HEK293 (cell line): ENCODE measurements around the gene TAF8.
"Not testable (repeated sequence)": the region's sequence is repeated elsewhere in the genome, so short reads cannot be mapped to it uniquely, and the experiment has no call there.

Experiments
- CTCF ChIA-PET: fragments of 350-600 bp; formaldehyde crosslinking; extraction: SDS; loops from one replicate; lab custom pipeline; 2021; ENCODE audit warnings: antibody characterized with exemption; lab: Yijun Ruan, JAX
- POLR2A ChIA-PET: fragments of 300-600 bp; formaldehyde crosslinking; extraction: SDS; loops from one replicate; lab custom pipeline; 2020; ENCODE audit warnings: antibody characterized with exemption, inconsistent platforms; lab: Yijun Ruan, JAX
- H3K27ac ChIP-seq: fragments of 200-500 bp; sonication (Bioruptor generic); 2 replicates; pipeline ENCODE4 v1.5.1; 2014; ENCODE audit warnings: low read depth, low read length, control low read depth, inconsistent platforms; ENCODE audit errors: extremely low read depth
- H3K36me3 ChIP-seq, 2 experiments: fragments of 200-500 bp in 1 of 2; sonication (Bioruptor generic) in 1 of 2; 1 replicate in 1 of 2; 2 replicates in 1 of 2; pipeline ENCODE4 v1.5.1; 2014 to 2017; ENCODE audit warnings: inconsistent platforms in 2 of 2, low read length in 2 of 2; ENCODE audit not compliant: control insufficient read depth in 2 of 2, insufficient read depth in 1 of 2
- H3K4me1 ChIP-seq: fragments of 200-500 bp; sonication (Bioruptor generic); 2 replicates; pipeline ENCODE4 v1.5.1; 2014; ENCODE audit warnings: mild to moderate bottlenecking, low read length, inconsistent platforms; ENCODE audit not compliant: control insufficient read depth, insufficient read depth
- H3K4me3 ChIP-seq: 2 replicates; pipeline ENCODE4 v1.5.1; 2011; ENCODE audit warnings: low read depth, mild to moderate bottlenecking, control low read depth, low read length, moderate library complexity
- H3K9me3 ChIP-seq: fragments of 200-500 bp; sonication (Bioruptor generic); 2 replicates; pipeline ENCODE4 v1.5.1; 2014; ENCODE audit warnings: low read depth, low read length, inconsistent platforms; ENCODE audit not compliant: control insufficient read depth, insufficient read depth
- GLIS2 ChIP-seq: fragments of 450-650 bp; formaldehyde crosslinking; IDR thresholded peaks from 2 replicates; pipeline ENCODE4 v1.5.1; 2016; ENCODE audit warnings: missing biosample characterization, missing genetic modification characterization
- HOXD13 ChIP-seq: sonication (generic); formaldehyde crosslinking; IDR thresholded peaks from 2 replicates; pipeline ENCODE4 v1.8.0; 2022; ENCODE audit warnings: missing genetic modification reagents, borderline replicate concordance
- REPIN1 ChIP-seq: fragments of 450-650 bp; formaldehyde crosslinking; IDR thresholded peaks from 2 replicates; pipeline ENCODE4 v1.5.1; 2017; ENCODE audit warnings: missing biosample characterization, missing genetic modification characterization, low read depth
- SCRT2 ChIP-seq: fragments of 450-650 bp; formaldehyde crosslinking; IDR thresholded peaks from 2 replicates; pipeline ENCODE4 v1.5.1; 2016; ENCODE audit warnings: missing biosample characterization, missing genetic modification characterization
- ZFP69B ChIP-seq: fragments of 450-650 bp; formaldehyde crosslinking; IDR thresholded peaks from 2 replicates; pipeline ENCODE4 v1.5.1; 2016; ENCODE audit warnings: missing biosample characterization, missing genetic modification characterization
- ZNF138 ChIP-seq: fragments of 450-650 bp; formaldehyde crosslinking; IDR thresholded peaks from 2 replicates; pipeline ENCODE4 v1.5.1; 2016; ENCODE audit warnings: missing biosample characterization, missing genetic modification characterization, borderline replicate concordance
- ZNF211 ChIP-seq: fragments of 450-650 bp; formaldehyde crosslinking; IDR thresholded peaks from 2 replicates; pipeline ENCODE4 v1.5.1; 2016; ENCODE audit warnings: low read depth, missing biosample characterization, missing genetic modification characterization
- ZNF266 ChIP-seq: fragments of 450-650 bp; formaldehyde crosslinking; IDR thresholded peaks from 2 replicates; pipeline ENCODE4 v1.5.1; 2016; ENCODE audit warnings: missing biosample characterization, missing genetic modification characterization, low read depth
- ZNF654 ChIP-seq: fragments of 450-650 bp; formaldehyde crosslinking; IDR thresholded peaks from 2 replicates; pipeline ENCODE4 v1.5.1; 2016; ENCODE audit warnings: low read depth, missing biosample characterization, missing genetic modification characterization
- ZNF658 ChIP-seq: fragments of 450-650 bp; formaldehyde crosslinking; IDR thresholded peaks from 2 replicates; pipeline ENCODE4; 2016; ENCODE audit warnings: missing biosample characterization, missing genetic modification characterization
- TF ChIP-seq, protein P1 (sequence below): fragments of 450-650 bp; formaldehyde crosslinking; IDR thresholded peaks from 2 replicates; pipeline ENCODE4 v1.5.1; 2016; ENCODE audit warnings: missing biosample characterization, missing genetic modification characterization, borderline replicate concordance
- TF ChIP-seq, protein P2 (sequence below): fragments of 450-650 bp; formaldehyde crosslinking; IDR thresholded peaks from 2 replicates; pipeline ENCODE4 v1.5.1; 2016; ENCODE audit warnings: missing biosample characterization, missing genetic modification characterization
- TF ChIP-seq, protein P3 (sequence below): IDR thresholded peaks from 2 replicates; pipeline ENCODE4 v1.6.1; 2011; ENCODE audit warnings: mild to moderate bottlenecking, low read depth, low read length, borderline replicate concordance

The TAF8 gene

DNA sequence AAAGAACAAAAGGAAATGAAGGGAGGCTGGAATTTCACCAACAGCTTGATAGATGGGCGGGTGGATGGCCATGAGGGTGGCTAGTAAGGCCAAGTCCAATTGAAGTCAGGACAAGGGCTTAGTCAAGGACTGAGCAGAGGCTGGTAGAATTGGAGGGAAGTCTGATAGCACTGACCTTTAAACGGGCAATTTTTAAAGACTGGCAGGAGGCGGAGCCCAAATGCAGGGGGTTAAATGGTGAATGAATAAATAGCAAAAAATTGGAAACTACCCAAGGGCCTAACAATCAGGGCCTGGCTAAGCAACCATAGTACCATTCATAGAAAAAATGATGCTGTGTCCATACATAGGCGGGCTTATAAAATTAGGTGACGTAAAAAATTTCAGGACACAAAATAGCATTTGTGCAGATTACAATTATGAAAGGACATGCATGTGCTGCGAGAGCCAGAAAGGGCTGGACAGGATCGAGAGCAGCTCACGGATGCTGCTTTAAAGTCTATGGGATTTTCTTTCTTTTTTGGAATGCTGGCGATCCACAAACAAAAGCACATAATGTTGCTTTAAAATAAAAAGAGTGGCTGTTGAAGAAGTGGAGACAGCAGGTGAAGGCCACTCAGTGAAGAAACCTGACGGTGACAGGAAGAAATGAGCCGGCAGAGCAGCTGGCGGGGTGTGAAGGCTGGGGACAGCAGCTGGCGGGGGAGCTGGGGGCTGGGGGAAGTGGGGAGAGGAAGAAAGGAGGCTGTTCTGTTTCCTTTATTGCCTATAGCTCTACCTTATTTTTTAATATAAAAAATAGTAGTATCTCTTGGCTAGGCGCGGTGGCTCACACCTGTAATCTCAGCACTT lies 42.8 kb upstream of the TAF8 start (continued):
- TF ChIP-seq ZFP69B (tag by site-specific recombination) (no peak), GLIS2 (tag by site-specific recombination) (no peak), HOXD13 (no peak), ZNF138 (tag by site-specific recombination) (no peak)
- TF ChIP-seq, protein P1, sequence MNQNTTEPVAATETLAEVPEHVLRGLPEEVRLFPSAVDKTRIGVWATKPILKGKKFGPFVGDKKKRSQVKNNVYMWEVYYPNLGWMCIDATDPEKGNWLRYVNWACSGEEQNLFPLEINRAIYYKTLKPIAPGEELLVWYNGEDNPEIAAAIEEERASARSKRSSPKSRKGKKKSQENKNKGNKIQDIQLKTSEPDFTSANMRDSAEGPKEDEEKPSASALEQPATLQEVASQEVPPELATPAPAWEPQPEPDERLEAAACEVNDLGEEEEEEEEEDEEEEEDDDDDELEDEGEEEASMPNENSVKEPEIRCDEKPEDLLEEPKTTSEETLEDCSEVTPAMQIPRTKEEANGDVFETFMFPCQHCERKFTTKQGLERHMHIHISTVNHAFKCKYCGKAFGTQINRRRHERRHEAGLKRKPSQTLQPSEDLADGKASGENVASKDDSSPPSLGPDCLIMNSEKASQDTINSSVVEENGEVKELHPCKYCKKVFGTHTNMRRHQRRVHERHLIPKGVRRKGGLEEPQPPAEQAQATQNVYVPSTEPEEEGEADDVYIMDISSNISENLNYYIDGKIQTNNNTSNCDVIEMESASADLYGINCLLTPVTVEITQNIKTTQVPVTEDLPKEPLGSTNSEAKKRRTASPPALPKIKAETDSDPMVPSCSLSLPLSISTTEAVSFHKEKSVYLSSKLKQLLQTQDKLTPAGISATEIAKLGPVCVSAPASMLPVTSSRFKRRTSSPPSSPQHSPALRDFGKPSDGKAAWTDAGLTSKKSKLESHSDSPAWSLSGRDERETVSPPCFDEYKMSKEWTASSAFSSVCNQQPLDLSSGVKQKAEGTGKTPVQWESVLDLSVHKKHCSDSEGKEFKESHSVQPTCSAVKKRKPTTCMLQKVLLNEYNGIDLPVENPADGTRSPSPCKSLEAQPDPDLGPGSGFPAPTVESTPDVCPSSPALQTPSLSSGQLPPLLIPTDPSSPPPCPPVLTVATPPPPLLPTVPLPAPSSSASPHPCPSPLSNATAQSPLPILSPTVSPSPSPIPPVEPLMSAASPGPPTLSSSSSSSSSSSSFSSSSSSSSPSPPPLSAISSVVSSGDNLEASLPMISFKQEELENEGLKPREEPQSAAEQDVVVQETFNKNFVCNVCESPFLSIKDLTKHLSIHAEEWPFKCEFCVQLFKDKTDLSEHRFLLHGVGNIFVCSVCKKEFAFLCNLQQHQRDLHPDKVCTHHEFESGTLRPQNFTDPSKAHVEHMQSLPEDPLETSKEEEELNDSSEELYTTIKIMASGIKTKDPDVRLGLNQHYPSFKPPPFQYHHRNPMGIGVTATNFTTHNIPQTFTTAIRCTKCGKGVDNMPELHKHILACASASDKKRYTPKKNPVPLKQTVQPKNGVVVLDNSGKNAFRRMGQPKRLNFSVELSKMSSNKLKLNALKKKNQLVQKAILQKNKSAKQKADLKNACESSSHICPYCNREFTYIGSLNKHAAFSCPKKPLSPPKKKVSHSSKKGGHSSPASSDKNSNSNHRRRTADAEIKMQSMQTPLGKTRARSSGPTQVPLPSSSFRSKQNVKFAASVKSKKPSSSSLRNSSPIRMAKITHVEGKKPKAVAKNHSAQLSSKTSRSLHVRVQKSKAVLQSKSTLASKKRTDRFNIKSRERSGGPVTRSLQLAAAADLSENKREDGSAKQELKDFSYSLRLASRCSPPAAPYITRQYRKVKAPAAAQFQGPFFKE (tag by site-specific recombination): no peak

DNA sequence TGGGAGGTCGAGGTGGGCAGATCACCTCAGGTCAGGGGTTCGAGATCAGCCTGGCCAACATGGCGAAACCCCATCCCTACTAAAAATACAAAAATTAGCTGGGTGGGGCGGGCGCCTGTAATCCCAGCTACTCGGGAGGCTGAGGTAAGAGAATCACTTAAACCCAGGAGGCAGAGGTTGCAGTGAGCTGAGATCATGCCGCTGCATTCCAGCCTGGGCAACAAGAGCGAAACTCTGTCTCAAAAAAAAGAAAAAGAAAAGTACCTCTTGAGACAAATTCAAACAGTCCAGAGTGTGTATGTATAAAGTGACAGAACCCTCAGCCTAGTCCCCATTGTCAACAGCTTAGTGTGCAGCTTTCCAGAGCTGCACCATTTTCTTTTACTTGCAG lies 42.2 kb upstream of the TAF8 start:
- not testable (repeated sequence) for H3K9me3 ChIP-seq, H3K4me3 ChIP-seq, H3K27ac ChIP-seq, H3K36me3 ChIP-seq, H3K4me1 ChIP-seq
- ChIA-PET POLR2A (interaction anchor here (0.6 to 1.6 kb wide), 2 partner anchors 21 to 113 kb away, joined by 3 to 4 read pairs; partner anchors contain the start of gene USP49), CTCF (interaction anchor here (0.9 to 1.5 kb wide), 4 partner anchors 33 to 221 kb away, joined by 3 to 5 read pairs (median 3); partner anchors contain the start of gene TOMM6)

DNA sequence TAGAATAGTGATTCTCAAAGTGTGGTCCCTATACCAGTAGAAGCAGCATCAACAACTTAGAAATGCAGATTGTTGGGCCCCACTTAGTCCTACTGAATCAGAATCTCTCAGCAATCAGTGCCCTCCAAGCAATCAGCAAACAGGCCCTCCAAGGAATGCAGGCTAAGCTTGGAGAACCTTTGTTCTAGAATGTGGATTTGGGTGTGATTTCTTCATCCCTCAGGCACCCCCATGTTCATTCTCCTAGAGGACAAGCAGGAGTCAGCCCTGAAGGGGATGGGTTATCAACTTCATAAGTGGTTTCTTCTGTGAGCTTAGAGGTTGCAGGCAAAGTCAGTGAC lies 40.5 kb upstream of the TAF8 start:
- Histone ChIP-seq H3K27ac (no peak overlapping the region; the same call in 1 of the 2 replicates), H3K36me3 (no peaks in the 10 kb centered on the region), H3K9me3 (no peaks in the 10 kb centered on the region), H3K4me1 (peaks cover 6% of the 10 kb centered on the region), H3K4me3 (no peak overlapping the region)
- ChIA-PET POLR2A (no interaction called here), CTCF (interaction anchor here (0.5 to 1.0 kb wide), 4 partner anchors 31 to 325 kb away, joined by 3 read pairs; no protein-coding TSS in a partner anchor)
- TF ChIP-seq, protein P2, sequence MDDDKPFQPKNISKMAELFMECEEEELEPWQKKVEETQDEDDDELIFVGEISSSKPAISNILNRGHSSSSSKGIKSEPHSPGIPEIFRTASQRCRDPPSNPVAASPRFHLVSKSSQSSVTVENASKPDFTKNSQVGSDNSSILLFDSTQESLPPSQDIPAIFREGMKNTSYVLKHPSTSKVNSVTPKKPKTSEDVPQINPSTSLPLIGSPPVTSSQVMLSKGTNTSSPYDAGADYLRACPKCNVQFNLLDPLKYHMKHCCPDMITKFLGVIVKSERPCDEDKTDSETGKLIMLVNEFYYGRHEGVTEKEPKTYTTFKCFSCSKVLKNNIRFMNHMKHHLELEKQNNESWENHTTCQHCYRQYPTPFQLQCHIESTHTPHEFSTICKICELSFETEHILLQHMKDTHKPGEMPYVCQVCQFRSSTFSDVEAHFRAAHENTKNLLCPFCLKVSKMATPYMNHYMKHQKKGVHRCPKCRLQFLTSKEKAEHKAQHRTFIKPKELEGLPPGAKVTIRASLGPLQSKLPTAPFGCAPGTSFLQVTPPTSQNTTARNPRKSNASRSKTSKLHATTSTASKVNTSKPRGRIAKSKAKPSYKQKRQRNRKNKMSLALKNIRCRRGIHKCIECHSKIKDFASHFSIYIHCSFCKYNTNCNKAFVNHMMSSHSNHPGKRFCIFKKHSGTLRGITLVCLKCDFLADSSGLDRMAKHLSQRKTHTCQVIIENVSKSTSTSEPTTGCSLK (tag by site-specific recombination): no peak
- TF ChIP-seq ZNF211 (tag by site-specific recombination) (no peak), ZNF658 (no peak), ZNF654 (no peak), REPIN1 (tag by site-specific recombination) (no peak), SCRT2 (tag by site-specific recombination) (no peak), ZNF266 (tag by site-specific recombination) (no peak)
- TF ChIP-seq, protein P3, sequence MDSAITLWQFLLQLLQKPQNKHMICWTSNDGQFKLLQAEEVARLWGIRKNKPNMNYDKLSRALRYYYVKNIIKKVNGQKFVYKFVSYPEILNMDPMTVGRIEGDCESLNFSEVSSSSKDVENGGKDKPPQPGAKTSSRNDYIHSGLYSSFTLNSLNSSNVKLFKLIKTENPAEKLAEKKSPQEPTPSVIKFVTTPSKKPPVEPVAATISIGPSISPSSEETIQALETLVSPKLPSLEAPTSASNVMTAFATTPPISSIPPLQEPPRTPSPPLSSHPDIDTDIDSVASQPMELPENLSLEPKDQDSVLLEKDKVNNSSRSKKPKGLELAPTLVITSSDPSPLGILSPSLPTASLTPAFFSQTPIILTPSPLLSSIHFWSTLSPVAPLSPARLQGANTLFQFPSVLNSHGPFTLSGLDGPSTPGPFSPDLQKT: no peak
